Keratinocyte (primary cell): ENCODE data around the gene MCCD1. TPM values are rescaled to one million over a fixed set of nuclear protein-coding genes. Genes with fewer than 3 reads are reported as not detected.

ENCODE experiments used
- DNase-seq: peaks from one replicate; pipeline ENCODE4 v3.0.0-alpha.2; 2011; ENCODE audit warnings: low read depth, missing footprints, low spot score
- FAIRE-seq: peaks from 2 replicates; lab custom pipeline; 2011; peaks lifted over from hg19 to GRCh38; lab: Jason Lieb, UNC
- H2AFZ ChIP-seq: 2 replicates; pipeline ENCODE4 v1.6.0; 2012; ENCODE audit warnings: low read length, control low read depth, inconsistent platforms; ENCODE audit not compliant: control insufficient read depth
- H3K27ac ChIP-seq: 2 replicates; pipeline ENCODE4 v1.5.1; 2011; ENCODE audit warnings: low read length; ENCODE audit not compliant: control insufficient read depth, insufficient read depth
- H3K27me3 ChIP-seq: 3 replicates; pipeline ENCODE4 v1.6.0; 2011; ENCODE audit warnings: low read length; ENCODE audit not compliant: control insufficient read depth, insufficient read depth; ENCODE audit errors: extremely low read depth
- H3K36me3 ChIP-seq, 2 experiments: 2 replicates in 1 of 2; 3 replicates in 1 of 2; pipeline ENCODE4 v1.5.1; 2011; ENCODE audit warnings: low read length in 2 of 2, mild to moderate bottlenecking in 1 of 2; ENCODE audit not compliant: control insufficient read depth in 2 of 2, insufficient read depth in 2 of 2; ENCODE audit errors: extremely low read depth in 1 of 2
- H3K4me1 ChIP-seq: 3 replicates; pipeline ENCODE4 v1.5.1; 2011; ENCODE audit warnings: low read length; ENCODE audit not compliant: control insufficient read depth, insufficient read depth; ENCODE audit errors: extremely low read depth
- H3K4me2 ChIP-seq: 3 replicates; pipeline ENCODE4 v1.6.0; 2011; ENCODE audit warnings: low read depth, low read length; ENCODE audit not compliant: control insufficient read depth, insufficient read depth; ENCODE audit errors: extremely low read depth
- H3K4me3 ChIP-seq, 3 experiments: fragments of 200-600 bp in 1 of 3; sonication (generic) in 1 of 3; 2 replicates in 2 of 3; 3 replicates in 1 of 3; pipeline ENCODE4 v1.5.1; 2011 to 2016; ENCODE audit warnings: low read length in 3 of 3, mild to moderate bottlenecking in 3 of 3, control low read depth in 2 of 3, inconsistent platforms in 1 of 3, low read depth in 1 of 3, mixed read lengths in 1 of 3, mixed run types in 1 of 3, moderate library complexity in 1 of 3; ENCODE audit not compliant: control insufficient read depth in 2 of 3, insufficient read depth in 2 of 3; ENCODE audit errors: extremely low read depth in 1 of 3
- H3K79me2 ChIP-seq: 2 replicates; pipeline ENCODE4 v1.6.0; 2012; ENCODE audit warnings: low read length; ENCODE audit not compliant: control insufficient read depth, insufficient read depth
- H3K9ac ChIP-seq: 3 replicates; pipeline ENCODE4 v1.6.0; 2011; ENCODE audit warnings: low read length; ENCODE audit not compliant: control insufficient read depth, insufficient read depth; ENCODE audit errors: extremely low read depth
- H3K9me1 ChIP-seq: 3 replicates; pipeline ENCODE4 v1.6.0; 2011; ENCODE audit warnings: low read length; ENCODE audit not compliant: control insufficient read depth, insufficient read depth; ENCODE audit errors: extremely low read depth
- H3K9me3 ChIP-seq: 2 replicates; pipeline ENCODE4 v1.5.1; 2012; ENCODE audit warnings: low read depth, low read length; ENCODE audit not compliant: control insufficient read depth
- H4K20me1 ChIP-seq: 3 replicates; pipeline ENCODE4 v1.6.0; 2011; ENCODE audit warnings: low read length; ENCODE audit not compliant: control insufficient read depth, insufficient read depth; ENCODE audit errors: extremely low read depth
- EZH2 ChIP-seq: IDR thresholded peaks from one replicate; pipeline ENCODE4 v1.6.1; 2012; ENCODE audit warnings: inconsistent platforms, mild to moderate bottlenecking, low read length, moderate library complexity
- dilution Hi-C: fragments of 300-500 bp; cut with MboI; formaldehyde crosslinking; loops from one replicate; pipeline ENCODE4 v1.7.0; 2020; ENCODE audit warnings: low sequenced_read_pairs; ENCODE audit not compliant: extremely low pct_ligation_motif_present
- polyA plus RNA-seq, 5 experiments: library from polyadenylated mRNA; depleted of rRNA in 3 of 5; stranded (reverse) in 3 of 5; stranded (forward) in 1 of 5; unstranded in 1 of 5; fragments of >200 nt; gene quantifications; 1 replicate in 1 of 5; 2 replicates in 3 of 5; 3 replicates in 1 of 5; pipeline versions ENCODE4 v1.2.1 to v1.2.3, GENCODE V29; 2011 to 2012; ENCODE audit warnings: missing spikeins in 2 of 5, low read depth in 1 of 5, low replicate concordance in 1 of 5
- TF ChIP-seq, protein P1 (sequence below), 3 experiments: IDR thresholded peaks in 1 of 3; conservative IDR thresholded peaks in 1 of 3; optimal IDR thresholded peaks in 1 of 3; 2 replicates in 2 of 3; 3 replicates in 1 of 3; pipeline versions ENCODE3 to v1.5.1; 2011; ENCODE audit warnings: low read length in 3 of 3, mild to moderate bottlenecking in 3 of 3, moderate library complexity in 2 of 3, control low read depth in 1 of 3, inconsistent platforms in 1 of 3; ENCODE audit not compliant: insufficient read depth in 2 of 3; ENCODE audit errors: extremely low read depth in 1 of 3

Gene MCCD1
- polyA plus RNA-seq, 1 donor (not counting 4 experiments of a cell fraction or from before 2014, with no cell fraction given): not detected

DNA sequence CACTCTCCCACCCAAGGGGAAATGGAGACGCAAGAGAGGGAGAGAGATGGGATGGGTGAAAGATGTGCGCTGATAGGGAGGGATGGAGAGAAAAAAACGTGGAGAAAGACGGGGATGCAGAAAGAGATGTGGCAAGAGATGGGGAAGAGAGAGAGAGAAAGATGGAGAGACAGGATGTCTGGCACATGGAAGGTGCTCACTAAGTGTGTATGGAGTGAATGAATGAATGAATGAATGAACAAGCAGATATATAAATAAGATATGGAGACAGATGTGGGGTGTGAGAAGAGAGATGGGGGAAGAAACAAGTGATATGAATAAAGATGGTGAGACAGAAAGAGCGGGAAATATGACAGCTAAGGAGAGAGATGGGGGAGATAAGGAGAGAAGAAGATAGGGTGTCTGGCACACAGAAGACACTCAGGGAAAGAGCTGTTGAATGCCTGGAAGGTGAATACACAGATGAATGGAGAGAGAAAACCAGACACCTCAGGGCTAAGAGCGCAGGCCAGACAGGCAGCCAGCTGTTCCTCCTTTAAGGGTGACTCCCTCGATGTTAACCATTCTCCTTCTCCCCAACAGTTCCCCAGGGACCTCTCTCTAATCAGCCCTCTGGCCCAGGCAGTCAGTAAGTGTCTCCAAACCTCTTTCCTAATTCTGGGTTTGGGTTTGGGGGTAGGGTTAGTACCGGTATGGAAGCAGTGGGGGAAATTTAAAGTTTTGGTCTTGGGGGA lies 47.4 kb downstream of the MCCD1 start:
- Histone ChIP-seq H2AFZ (peak overlapping the region; percentile 79), H3K4me3 (peak overlapping the region; percentile 29 to 59 (median 44)), H3K79me2 (no peaks in the 10 kb centered on the region), H3K27ac (no peak overlapping the region), H4K20me1 (no peaks in the 10 kb centered on the region), H3K36me3 (no peaks in the 10 kb centered on the region), H3K27me3 (no peaks in the 10 kb centered on the region), H3K4me2 (peak overlapping the region; percentile 80), H3K9me1 (no peaks in the 10 kb centered on the region), H3K9ac (peak overlapping the region; percentile 48), H3K9me3 (no peaks in the 10 kb centered on the region), H3K4me1 (peaks cover 19% of the 10 kb centered on the region)
- no peak for DNase-seq
- TF ChIP-seq, protein P1, sequence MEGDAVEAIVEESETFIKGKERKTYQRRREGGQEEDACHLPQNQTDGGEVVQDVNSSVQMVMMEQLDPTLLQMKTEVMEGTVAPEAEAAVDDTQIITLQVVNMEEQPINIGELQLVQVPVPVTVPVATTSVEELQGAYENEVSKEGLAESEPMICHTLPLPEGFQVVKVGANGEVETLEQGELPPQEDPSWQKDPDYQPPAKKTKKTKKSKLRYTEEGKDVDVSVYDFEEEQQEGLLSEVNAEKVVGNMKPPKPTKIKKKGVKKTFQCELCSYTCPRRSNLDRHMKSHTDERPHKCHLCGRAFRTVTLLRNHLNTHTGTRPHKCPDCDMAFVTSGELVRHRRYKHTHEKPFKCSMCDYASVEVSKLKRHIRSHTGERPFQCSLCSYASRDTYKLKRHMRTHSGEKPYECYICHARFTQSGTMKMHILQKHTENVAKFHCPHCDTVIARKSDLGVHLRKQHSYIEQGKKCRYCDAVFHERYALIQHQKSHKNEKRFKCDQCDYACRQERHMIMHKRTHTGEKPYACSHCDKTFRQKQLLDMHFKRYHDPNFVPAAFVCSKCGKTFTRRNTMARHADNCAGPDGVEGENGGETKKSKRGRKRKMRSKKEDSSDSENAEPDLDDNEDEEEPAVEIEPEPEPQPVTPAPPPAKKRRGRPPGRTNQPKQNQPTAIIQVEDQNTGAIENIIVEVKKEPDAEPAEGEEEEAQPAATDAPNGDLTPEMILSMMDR (optimal IDR thresholded peaks at IDR 0.05 in 1 of 3, IDR thresholded peaks at IDR 0.05 in 1 of 3, conservative IDR thresholded peaks at IDR 0.05 in 1 of 3; ENCODE audit: extremely low read depth in 1 of 3, insufficient read depth in 2 of 3, low read length in 3 of 3): no peak
- TF ChIP-seq EZH2: no peak
- FAIRE-seq: no peak
- dilution Hi-C loops: no loop called here

DNA sequence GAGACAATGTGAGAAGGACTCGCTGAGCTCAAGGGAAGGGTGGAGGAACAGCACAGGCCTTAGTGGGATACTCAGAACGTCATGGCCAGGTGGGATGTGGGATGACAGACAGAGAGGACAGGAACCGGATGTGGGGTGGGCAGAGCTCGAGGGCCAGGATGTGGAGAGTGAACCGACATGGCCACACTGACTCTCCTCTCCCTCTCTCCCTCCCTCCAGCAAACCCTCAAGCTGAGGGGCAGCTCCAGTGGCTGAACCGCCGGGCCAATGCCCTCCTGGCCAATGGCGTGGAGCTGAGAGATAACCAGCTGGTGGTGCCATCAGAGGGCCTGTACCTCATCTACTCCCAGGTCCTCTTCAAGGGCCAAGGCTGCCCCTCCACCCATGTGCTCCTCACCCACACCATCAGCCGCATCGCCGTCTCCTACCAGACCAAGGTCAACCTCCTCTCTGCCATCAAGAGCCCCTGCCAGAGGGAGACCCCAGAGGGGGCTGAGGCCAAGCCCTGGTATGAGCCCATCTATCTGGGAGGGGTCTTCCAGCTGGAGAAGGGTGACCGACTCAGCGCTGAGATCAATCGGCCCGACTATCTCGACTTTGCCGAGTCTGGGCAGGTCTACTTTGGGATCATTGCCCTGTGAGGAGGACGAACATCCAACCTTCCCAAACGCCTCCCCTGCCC lies 48.3 kb downstream of the MCCD1 start:
- dilution Hi-C loops: no loop called here

More for the DNA sequence above, 48.3 kb downstream of the MCCD1 start:
- TF ChIP-seq EZH2: no peak
- TF ChIP-seq, protein P1 (optimal IDR thresholded peaks at IDR 0.05 in 1 of 3, IDR thresholded peaks at IDR 0.05 in 1 of 3, conservative IDR thresholded peaks at IDR 0.05 in 1 of 3; ENCODE audit: extremely low read depth in 1 of 3, insufficient read depth in 2 of 3, low read length in 3 of 3): no peak
- H2AFZ ChIP-seq: no peak overlapping the region
- no peak overlapping the region for H3K4me2 ChIP-seq
- no peaks in the 10 kb centered on the region for H3K9me3 ChIP-seq
- H4K20me1 ChIP-seq: no peaks in the 10 kb centered on the region
- DNase-seq (no peak), FAIRE-seq (no peak)
- H3K4me3 ChIP-seq: no peak overlapping the region
- peak overlapping the region; percentile 70 for H3K27ac ChIP-seq
- H3K27me3 ChIP-seq: no peaks in the 10 kb centered on the region
- H3K36me3 ChIP-seq: no peaks in the 10 kb centered on the region
- no peaks in the 10 kb centered on the region for H3K9me1 ChIP-seq
- H3K4me1 ChIP-seq: peaks cover 23% of the 10 kb centered on the region
- H3K9ac ChIP-seq: no peak overlapping the region
- no peaks in the 10 kb centered on the region for H3K79me2 ChIP-seq
